ENCODE measurements around the gene DNMBP.

Gene DNMBP, protein sequence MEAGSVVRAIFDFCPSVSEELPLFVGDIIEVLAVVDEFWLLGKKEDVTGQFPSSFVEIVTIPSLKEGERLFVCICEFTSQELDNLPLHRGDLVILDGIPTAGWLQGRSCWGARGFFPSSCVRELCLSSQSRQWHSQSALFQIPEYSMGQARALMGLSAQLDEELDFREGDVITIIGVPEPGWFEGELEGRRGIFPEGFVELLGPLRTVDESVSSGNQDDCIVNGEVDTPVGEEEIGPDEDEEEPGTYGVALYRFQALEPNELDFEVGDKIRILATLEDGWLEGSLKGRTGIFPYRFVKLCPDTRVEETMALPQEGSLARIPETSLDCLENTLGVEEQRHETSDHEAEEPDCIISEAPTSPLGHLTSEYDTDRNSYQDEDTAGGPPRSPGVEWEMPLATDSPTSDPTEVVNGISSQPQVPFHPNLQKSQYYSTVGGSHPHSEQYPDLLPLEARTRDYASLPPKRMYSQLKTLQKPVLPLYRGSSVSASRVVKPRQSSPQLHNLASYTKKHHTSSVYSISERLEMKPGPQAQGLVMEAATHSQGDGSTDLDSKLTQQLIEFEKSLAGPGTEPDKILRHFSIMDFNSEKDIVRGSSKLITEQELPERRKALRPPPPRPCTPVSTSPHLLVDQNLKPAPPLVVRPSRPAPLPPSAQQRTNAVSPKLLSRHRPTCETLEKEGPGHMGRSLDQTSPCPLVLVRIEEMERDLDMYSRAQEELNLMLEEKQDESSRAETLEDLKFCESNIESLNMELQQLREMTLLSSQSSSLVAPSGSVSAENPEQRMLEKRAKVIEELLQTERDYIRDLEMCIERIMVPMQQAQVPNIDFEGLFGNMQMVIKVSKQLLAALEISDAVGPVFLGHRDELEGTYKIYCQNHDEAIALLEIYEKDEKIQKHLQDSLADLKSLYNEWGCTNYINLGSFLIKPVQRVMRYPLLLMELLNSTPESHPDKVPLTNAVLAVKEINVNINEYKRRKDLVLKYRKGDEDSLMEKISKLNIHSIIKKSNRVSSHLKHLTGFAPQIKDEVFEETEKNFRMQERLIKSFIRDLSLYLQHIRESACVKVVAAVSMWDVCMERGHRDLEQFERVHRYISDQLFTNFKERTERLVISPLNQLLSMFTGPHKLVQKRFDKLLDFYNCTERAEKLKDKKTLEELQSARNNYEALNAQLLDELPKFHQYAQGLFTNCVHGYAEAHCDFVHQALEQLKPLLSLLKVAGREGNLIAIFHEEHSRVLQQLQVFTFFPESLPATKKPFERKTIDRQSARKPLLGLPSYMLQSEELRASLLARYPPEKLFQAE (N-terminal part only)

DNA sequence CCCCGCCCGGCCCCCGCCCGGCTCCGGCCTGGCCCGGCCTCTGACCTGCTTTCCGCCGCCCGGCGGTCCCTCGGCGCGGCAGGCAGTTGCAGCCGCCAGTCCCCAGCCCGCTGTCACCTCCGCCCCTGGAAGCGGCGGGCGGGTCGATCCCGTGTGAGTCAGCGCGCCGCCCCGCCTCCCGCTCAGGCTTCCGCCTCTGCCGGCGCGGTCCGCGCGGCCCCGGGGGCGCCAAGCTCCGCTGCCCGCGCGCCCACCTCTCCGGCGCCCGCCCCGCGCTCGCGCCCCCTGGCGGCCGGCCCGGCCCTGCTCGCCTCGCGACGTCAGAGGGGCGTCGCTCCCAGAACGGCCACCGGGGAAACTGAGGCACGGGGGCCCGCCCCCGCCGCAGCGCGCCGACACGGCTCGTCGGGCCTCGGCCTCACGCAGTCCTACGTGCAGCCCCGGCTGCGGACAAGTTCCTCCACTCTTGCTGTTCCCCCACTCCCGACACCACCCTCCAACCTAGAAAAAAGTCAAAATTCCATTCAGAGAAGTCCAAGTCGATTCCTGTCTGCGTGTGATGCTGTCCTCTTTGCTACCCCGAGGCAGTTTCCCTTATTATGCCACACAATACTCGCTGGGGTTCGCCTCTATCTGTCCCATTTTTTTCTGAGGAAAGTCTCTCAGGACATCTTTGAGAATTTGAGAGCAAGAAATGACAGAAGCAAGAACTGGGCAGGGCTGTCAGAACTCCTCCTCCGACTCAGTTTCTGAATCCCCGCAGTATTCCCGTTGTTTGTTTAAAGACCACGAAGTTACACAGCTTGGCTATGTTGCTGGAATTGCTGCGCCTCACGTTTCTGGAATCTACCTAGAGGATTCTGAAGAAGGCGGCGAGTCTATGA is at the start of gene DNMBP:
DNMBP (minus strand) TSS at position 155 of the 884 bp plus-strand sequence. CDS start 37,823 bp downstream, outside the sequence.
- DNase-seq, result peak; percentile 94

DNA sequence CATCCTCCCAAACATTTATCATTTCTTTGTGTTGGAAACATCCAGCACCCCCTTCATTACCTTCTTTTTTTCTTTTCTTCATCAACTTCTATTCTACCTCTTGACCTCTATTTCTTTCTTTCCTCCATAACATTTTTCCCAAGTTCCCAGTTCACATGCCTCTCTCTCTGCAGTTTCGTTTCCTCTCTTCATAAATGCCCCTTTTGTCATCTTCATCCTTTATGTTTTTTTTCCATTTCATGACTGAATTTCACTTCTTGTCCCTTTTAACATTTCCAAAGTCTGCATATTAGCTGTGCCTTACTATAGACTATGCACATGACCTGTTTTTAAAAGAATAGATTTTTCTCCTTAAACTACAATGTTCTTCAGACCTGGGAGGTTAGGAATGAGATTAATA is 48.2 kb upstream of the DNMBP start:
- no peak for DNase-seq

DNA sequence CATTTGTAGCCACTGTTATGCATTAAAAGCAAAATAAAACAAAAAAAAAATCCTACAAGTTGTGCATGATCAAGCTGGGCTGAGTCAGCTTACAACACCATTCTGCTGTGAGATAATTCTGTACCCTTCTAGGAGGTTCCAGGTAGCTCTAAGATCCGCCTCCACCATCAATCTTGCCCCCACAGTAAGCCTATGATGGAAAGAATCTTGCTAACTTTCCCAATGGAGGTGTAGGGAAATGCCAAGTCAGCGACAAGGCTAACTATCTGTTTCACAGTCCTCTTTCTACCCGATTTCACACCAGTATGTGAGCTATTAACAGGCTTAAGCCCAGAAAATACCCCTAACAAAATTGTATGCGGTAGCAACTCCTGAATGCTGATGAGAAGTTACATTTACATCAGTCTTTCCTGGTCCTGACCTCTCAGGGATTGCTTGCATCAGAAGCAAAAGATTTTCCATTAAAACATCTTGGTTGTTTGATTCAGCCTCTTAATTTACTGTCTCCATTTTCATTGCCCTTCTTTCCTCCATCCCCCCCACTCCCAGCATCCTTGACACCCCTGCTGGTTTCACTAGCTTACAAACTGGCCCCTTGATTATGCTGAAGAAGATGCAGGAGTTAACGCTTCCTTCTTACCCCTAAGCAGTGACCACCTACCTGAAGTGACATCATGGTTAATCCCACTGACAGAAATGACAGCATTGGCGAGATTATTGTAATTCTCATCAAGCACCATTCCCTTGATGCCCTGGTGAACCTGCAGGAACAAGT is 44.1 kb upstream of the DNMBP start:
- DNase-seq, result no peak

DNA sequence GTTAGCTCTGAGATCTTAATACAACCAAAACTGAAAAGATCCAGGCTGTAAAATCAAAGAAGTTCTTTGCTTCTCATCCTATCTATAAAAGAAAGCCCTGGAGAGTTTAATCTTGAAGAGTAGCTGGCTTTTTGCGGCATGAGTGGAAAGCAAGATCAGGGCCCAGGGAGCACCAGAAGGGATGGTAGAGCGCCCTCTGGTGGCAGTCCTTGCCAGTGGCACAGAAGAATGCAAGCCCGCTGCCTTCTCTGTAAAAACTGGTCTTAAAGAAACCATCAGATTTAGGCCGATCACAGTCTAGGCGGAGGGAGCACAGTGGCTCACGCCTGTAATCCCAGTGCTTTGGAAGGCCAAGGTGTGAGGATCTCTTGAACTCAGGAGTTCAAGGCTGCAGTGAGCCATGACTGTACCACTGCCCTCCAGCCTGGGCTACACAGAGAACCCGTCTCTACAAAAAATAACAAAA is 36.3 kb upstream of the DNMBP start:
- DNase-seq, result peak; percentile 39

DNA sequence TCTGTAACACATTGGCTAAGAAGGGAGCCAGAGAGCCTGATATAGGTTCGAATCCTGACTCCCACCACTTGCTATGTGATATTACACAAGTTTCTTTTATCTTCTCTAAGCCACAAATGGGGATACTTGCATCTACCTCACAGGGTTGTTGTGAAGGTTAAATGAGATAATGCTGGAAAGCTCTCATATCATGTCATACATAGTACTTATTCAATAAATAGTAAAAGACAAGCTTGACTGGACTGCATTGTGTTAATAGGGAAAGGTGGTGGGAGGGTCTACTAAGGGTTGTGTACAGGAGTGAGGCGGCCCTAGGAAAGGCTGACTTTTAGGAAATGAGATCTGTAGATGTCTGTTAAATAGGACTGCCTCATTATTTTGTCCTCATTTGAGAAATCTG is 35.8 kb upstream of the DNMBP start:
- DNase-seq, result no peak

DNA sequence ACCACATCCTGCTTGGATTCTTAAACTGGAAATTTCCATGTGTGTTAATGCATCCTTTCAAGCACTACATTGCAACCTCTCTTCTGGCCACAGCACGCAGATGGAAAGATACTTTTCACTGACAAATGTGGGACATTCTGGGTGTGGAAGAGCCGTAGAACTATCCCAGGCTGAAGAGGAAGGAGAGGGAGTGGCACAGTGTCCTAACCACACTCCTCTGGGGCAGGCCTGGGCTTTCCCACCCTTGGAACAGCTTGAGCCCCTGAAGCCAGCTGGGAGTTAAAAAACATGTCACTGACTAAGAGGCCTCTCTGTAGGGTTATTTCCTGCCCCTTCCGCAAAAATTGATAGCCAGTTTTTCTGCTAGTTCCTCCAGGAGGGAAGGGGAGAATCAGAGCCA is 34.0 kb upstream of the DNMBP start:
- no peak for DNase-seq

DNA sequence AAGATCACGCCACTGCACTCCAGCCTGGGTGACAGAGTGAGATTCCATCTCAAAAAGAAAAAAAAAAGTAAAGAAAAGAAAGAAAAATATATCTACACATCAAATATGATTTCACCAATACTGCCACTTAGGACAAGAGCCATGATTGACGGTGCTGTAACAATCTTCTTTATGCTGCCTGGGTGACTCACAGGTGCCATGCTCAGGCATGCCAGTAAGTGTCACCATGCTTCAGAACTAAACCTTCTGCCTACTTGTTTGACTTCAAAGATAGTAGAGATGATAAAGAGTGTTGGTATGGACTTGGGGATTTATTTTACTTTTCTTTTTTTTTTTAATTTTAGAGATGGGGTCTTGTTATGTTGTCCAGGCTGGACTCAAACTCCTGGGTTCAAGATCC is 33.6 kb upstream of the DNMBP start:
- DNase-seq, result no peak

DNA sequence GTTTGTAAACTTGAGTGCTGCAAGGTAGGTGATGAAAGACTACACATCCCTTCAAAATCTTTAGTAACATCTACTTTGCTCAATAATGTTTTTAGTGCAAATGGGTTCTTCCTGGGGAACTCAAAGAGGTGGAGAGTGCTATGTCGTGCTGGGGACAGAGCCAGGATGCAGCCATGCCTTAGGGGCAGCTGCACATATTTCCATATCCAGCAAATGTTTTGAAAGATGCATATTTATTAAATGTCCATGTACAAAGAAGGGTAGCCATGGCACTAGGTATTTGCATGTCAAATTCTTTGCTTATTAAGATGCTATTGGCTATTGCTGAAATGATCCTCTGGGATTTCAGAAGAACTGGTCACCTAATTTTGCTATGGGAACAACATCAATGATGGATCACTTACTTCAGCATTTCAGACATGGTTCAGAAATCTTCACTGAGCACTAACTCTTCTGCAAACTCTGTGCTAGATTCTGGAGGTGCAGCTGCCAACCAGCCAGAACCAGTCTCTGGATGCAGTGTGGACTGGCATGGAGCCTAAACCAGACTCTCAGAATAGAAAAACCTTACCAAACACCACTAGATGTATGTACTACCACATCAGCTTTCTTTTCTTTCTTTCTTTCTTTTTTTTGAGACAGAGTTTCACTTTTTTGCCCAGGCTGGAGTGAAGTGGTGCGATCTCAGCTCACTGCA is 31.7 kb upstream of the DNMBP start:
- no peak for DNase-seq

DNA sequence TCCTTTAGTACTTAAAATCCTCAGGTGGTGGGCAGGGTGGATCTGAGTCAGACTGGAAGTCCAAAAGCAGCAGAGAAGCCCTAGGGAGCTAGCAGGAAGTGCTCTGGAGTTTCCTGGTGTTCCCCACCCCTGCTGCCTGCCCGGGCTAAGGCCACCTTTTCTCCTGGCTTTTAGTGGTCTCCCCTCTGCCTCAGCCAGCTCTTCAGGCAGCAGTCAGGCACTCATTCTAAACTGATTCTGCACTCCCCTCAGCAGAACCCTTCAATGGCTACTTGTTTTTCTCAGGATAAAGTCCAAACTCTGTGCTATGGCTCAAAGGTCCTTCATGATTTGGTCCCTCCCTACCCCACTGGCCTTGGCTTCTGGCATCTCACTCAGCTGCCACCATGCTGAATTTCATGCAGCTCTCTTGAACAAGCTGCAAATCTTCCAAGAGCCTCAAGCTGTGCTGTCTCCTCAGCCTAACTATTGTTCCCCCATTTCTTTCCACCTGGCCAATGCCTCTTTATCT is 28.9 kb upstream of the DNMBP start:
- no peak for DNase-seq

DNA sequence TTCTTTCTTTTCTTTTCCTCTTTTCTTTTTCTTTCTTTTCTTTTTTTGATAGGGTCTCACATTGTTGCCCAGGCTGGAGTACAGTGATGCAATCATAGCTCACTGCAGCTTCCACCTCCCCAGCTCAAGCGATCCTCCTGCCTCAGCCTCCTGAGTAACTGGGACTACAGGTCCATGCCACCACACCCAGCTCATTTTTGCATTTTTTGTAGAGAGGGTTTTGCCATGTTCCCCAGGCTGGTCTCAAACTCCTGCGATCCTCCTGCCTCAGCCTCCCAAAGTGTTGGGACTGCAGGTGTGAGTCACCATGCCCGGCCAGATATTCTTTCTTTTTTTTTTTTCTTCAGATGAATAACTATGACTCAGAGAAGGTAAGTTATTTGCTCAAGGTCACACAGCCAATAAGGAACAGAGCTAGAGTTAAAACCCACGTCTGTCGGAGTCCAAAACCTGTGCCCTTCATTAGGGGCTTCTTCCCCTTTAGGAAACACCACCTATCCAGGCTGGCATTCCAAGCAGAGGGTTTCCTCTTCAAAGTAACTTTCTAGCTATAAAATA is 28.1 kb upstream of the DNMBP start:
- no peak for DNase-seq

DNA sequence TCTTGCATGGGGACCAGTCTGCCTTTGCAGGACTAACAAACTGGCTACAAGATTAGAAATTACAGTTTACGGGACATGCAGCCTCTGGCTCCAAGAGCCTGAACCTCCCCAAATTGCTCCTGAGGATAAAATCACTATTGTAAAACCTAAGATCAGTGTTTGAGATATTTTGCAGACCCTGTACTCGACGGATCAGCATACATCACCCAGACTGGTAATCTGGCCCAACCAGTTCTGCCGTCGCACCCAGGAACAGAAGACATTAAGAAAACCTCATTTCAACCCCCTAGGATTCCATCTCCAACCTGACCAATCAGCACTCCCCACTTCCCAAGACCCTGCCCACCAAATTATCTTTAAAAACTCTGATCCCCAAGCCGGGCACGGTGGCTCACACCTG is 27.1 kb upstream of the DNMBP start:
- no peak for DNase-seq

DNA sequence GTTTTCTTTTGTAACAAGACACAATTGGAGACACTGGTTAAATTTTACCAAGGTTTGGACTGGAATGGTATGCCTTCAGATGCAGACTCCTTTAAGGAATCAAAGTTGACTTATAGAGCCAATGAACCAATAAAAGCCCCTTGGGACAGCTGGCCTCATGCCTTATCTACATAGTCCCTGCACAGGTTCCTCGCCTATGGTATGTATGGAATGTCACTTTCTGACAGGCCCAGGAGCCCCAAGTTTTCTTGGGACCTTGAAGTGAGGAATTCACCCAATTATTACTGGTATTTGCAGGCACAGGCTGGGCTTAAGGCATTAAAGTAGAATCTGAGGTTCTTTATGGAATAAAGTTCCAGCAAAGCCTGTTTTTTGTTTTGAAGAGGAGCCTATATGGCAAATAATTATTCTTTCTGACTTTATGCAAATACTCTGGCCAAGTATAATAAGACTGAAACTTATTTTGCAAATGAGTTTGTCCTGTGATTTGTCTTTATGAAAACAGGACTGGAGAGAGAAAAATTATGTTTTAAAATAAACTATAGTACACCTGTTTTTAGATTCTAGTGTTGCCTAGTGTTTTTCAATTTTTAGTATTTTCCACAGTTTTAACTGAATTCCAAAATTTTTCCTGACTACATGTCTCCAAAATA is 24.1 kb upstream of the DNMBP start:
- DNase-seq, result no peak

DNA sequence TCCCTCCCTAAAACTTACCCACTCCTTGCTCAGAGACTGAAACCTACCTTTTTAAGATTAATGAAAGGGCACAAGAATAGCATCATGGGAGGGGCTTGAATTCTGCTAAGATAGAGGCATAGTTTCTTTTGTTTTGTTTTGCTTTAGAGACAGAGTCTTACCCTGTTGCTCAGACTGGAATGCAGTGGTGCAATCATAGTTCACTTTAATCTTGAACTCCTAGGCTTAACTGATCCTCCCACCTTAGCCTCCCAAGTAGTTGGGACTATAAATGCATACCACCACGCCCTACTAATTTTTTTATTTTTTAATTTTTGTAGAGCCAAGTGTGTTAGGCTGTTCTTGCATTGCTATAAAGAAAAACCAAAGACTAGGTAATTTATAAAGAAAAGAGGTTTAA is 17.7 kb upstream of the DNMBP start:
- DNase-seq, result no peak

DNA sequence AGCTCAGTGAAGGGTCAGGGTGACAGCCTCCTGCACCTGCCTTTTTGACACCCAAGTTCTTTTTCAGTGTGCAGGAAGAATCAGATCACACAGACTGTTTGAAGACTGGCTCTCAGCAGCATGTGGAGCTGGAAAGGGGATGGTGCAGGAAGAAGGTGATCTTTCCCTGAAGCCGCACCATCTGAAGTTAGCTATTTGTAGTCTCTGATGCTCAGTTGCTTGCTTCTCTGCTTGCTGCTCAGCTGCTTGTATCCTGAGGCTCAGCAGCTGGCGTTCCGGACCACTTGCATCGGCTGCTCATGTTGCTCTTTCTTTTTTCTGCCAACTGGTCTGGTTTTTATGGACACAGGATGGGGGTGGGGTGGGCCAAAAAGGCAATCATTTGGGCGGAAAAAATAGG is 15.8 kb upstream of the DNMBP start:
- no peak for DNase-seq

DNA sequence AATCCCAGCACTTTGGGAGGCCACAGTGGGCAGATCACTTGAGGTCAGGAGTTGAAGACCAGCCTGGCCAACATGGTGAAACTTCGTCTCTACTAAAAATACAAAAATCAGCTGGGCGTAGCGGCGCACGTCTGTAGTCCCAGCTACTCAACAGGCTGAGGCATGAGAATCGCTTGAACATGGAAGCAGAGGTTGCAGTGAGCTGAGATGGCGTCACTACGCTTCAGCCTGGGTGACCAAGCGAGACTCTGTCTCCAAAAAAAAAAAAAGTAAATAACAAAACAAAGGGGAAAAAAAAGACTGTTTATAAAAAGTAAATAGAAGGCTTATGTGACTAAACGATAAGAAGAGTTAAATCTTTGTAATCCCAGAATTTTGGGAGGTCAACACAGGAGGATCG is 15.0 kb upstream of the DNMBP start:
- no peak for DNase-seq

DNA sequence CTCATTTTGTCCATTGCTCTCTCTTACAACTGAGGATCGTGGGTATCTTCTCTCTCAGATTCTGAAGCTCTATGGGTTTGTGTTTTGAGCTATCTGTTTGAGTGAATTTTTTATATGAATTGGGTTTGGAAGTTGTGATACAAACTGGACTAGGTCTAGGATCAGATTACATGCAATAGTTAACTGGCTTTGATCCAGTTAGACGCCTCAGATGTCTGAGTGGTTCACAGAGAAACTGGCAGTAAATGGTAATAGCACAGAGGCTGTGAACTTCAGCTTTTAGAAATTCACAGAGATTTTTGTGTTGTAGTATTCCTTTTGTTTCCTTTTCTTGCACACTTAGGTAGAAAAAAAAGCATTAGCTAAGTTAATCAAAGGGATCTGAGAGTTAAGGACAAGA is 12.7 kb upstream of the DNMBP start:
- no peak for DNase-seq

DNA sequence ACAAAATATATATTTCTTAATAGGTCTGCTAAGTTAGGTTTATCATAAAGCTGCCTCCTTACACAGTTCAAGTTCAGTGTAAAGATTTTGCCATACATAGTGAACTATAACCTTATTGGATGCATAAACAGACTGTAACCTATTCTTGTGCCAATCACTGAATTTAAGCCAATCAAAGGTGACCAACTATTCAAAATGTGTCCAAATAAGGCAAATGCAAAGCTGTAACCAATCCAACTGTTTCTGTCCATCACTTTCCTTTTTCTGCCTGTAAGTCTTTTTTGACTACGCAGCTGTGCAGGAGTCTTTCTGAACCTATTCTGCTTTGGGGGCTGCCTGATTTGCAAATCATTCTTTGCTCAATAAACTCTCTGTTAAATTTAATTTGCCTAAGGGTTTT is 11.6 kb upstream of the DNMBP start:
- DNase-seq, result no peak

DNA sequence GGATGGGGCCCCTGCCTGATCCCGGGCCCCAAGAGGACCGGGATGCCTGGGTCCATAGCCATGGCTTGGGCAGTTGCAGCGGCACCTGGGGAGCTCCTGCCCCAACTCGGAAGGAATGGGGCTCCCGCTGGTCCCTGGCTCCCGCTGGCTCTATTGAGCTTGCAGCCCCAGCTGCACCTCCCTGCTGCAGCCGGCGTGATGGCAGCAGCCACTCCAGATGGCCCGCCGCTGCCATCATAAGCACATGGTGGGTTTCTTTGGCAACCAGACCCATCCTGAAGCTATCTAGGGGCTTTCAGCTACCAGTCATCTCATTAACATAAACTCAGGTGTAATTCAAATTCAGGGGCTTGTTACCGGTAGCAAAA is 11.1 kb upstream of the DNMBP start:
- no peak for DNase-seq

DNA sequence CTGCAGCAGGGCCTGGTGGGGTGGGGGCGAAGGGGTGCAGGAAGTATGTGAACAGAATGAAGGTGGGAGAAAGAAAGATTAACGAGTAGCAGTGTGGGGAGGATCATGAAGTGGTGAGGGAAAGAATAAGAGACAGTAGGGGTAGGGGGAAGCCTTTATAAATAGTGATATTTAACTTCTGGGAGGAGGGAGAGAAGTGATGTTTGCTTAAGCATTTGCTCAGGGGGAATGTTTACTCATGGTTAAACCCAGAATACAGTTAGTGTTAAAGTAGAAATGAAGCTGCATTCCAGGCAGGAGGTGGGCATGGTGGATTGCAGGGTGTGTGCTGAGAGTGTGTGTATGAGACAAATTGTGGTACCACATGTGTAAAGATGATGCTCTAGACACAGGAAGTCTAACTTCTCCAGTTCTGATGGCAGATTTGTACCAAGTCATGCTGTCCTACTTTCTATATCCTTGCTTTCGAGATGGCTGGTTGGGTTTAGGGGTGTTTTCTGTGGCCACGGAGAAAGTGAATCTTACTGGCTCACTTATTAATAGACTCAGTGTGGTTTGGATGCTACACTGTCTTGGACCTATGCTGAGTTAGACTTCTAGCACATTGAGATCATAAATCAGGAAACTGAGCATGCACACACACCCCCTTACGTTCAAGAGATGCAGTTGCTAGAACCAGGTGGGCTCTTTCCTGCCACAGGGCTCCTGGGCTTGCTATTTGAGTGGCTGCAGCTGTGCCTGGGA is 10.6 kb upstream of the DNMBP start:
- DNase-seq, result no peak

Data from 8988T (cell line).